T-helper 22 cell (primary cell): Measurements from ENCODE around the gene RNF146.
"Not testable (repeated sequence)": the region's sequence is repeated elsewhere in the genome, so short reads cannot be mapped to it uniquely, and the experiment has no call there.

ENCODE experiments used
- DNase-seq: peaks from one replicate; pipeline ENCODE4 v3.0.0-alpha.2; 2020; ENCODE audit warnings: low read depth

Gene RNF146

GRCh38 chr6:127288705-127289104 lies 22.0 kb downstream of the RNF146 start:
- no peak for DNase-seq

- DNase-seq: no peak
Measured at GRCh38 chr6:127289934-127290333, 23.3 kb downstream of the RNF146 start.

GRCh38 chr6:127290391-127291265 lies 24.0 kb downstream of the RNF146 start:
- DNase-seq: no peak

GRCh38 chr6:127291495-127291894 lies 24.8 kb downstream of the RNF146 start:
- no peak for DNase-seq

- DNase-seq: no peak
Measured at GRCh38 chr6:127297502-127298070, 30.9 kb downstream of the RNF146 start.

GRCh38 chr6:127298475-127298874 lies 31.8 kb downstream of the RNF146 start:
- DNase-seq: no peak

- no peak for DNase-seq
Measured at GRCh38 chr6:127299522-127300240, 33.0 kb downstream of the RNF146 start.

- no peak for DNase-seq
Measured at GRCh38 chr6:127300411-127300810, 33.7 kb downstream of the RNF146 start.

- no peak for DNase-seq
Measured at GRCh38 chr6:127301199-127301700, 34.6 kb downstream of the RNF146 start.

- no peak for DNase-seq
Measured at GRCh38 chr6:127302728-127303660, 36.3 kb downstream of the RNF146 start.

GRCh38 chr6:127303917-127304316 lies 37.3 kb downstream of the RNF146 start:
- DNase-seq: no peak

GRCh38 chr6:127305741-127306140 lies 39.1 kb downstream of the RNF146 start:
- no peak for DNase-seq

- DNase-seq: no peak
Measured at GRCh38 chr6:127317388-127318128, 50.9 kb downstream of the RNF146 start.

- no peak for DNase-seq
Measured at GRCh38 chr6:127319686-127320085, 53.0 kb downstream of the RNF146 start.

- DNase-seq: no peak
Measured at GRCh38 chr6:127328043-127328609, 61.5 kb downstream of the RNF146 start.

GRCh38 chr6:127331256-127331655 lies 64.6 kb downstream of the RNF146 start:
- DNase-seq: not testable (repeated sequence)

GRCh38 chr6:127332383-127332961 lies 65.8 kb downstream of the RNF146 start:
- DNase-seq: no peak
